EL (cell line): ENCODE data around the gene MRPL22.
"Not testable (repeated sequence)": the region's sequence is repeated elsewhere in the genome, so short reads cannot be mapped to it uniquely, and the experiment has no call there.

Experiments
- DNase-seq: peaks from one replicate; pipeline ENCODE4 v3.0.0-alpha.2; 2016

Gene MRPL22

DNA sequence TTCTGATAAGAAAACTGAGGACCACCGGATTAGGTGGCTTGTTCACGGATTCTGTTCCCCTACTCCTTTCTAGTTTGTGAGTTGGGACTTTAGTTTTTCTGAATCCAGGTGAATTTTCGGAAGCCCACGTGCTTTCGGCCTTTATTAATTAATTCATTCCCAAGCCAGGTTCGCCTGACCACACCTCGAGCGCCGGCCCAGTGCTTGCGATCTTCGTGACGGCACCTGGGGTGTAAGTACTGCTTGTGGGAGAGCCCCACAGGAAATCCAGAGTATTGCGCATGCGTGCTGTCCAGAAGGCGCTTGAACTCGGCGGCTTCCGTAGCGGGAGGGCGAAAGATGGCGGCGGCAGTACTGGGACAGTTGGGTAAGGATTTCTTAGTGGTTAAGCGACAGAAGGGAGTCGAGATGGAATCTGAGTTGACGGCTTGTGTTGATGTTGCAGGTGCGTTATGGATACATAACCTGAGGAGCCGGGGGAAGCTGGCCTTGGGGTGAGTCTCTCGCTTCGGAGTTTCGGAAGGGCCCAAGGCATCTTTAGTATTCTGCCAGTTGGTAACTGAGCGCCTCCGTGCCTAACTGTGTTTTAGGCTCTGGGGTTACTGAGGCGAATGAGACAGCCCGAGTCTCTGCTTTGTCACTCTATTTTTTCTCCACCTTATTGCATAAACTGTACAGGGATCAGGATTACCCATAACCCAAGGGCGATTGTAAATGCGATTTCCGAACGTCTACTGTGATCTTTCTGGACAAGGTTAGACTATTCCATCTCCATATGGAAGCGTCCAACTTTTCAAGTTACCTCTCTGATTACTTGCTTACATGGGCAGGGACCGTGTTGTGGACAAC, at the start of gene MRPL22:
Gene MRPL22, plus strand, starts transcription at position 302 of the 849 bp plus-strand sequence. Its CDS starts 38 bp downstream, at position 340.
- DNase-seq: peak; percentile 91

DNA sequence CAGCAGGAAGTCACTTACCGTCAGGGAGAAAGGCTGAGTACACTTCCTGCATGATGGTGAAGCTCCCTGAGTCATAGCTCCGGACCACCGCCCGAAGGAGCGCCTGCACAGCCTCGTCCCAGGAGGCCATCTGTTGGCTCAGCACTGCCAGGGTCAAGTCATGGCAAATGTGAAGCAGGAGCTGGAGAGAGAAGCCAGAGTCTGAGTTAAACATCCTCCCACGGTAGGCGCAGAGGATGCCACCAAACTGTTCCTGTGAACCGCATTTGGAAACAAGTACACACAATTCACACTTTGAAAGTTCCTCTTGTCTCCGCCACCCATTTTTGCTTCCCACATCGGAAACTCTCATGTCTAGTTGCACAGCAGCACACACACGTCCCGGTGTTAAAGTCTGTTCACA, 48.5 kb upstream of the MRPL22 start:
- no peak for DNase-seq

DNA sequence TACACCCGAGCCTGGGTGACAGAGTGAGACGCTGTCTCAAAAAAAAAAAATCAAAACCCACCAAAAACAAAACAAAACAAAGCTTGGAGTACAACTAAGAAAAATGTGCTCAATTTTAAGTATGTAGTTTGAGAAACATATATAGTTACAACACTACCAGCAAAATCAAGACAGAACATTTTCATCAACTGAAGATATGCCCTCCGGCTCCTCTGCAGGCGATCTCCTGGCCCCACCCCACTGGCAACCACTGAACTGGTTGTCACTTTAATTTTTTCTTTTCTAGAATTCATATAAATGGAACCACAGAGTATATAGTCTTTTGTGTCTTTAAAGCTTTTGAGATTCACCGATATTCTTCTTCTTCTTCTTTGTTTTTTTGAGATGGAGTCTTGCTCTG, 47.5 kb upstream of the MRPL22 start:
- DNase-seq: no peak

DNA sequence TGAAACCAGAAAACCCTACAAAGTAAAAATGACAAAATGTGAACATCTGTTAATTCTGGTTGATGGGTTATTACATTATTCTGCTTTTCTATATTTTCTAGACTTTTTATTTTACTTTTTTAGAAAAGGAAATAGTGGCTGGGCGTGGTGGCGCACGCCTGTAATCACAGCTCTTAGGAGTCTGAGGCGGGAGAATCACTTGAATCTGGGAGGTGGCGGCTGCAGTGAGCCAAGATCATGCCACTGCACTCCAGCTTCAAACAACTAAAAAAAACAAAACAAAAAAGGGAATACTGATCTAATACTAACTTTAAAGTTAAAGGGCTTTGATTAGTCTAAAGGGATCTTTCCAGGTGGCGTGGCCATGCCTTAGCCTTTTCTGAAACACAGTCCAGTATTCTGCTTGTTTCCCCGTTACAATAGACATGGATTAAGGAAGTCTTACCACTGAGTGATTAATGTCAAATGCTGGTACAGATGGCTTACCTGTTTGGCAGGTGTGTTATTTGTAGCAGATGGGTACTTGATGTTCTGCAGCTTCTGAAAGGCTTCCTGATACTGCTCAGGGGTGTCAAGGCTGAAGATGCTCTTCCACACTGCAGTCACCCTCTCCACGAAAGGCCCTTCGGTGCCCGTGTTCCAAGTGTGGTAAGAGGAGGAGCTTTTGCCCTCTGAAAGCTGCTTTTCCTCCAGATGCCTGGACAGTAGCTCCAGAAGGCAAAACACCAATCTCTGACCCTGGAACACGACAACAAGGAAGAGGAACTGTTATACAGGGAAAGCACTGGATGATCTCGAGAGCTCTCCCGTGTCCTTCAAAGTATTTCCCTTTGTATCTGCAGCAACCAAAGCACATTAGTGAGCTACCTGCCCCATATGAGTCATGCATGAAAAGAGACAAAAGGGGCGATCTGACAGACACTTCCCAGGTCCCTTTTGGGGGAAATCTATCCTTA, 45.0 kb upstream of the MRPL22 start:
- DNase-seq: no peak

DNA sequence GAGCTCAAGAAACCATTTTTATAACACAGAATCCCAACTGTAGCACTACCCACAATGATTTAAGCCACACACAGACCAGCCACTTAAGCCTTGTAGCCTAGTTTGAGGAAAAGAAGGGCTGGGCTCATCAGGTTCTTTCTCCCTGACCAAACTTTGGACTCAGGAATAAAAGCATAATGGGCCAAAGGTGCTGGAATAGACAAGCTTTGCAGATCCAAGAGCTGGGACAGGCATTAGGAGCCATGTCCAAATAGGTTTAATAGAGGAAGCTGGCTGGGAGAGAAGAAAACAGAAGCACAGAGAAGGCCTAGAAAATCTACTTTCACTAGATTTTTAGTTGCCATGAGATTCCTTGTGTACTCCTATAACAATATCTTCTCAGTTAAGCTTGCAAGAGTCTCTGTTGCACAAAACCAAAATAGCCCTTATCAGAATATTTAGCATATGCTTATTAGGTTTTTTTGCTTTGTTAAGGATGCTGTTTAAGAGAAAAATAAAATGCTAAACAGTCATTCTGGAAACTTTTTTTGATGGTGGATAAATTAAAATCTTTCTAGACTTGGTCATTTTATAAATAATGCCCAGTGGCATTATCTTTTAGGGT, 44.2 kb upstream of the MRPL22 start:
- DNase-seq: no peak

DNA sequence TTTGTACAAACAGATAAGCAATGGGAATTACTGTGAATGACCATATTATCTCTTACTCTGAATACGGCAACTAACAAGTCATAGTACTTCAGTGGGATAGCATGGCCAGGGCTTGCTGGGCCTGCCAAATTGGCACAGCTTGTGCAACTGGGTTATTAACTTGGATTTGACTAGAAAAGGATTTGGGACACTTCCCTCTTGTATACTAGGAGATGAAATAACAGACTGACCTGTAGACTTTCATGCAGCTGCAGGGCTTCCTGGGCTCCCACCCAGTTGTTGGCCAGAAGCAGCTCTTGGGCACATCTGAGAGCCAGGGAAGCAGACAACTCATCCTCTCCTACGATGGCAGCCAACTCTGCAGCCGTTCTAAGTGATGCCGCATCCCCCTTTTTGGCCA, 42.7 kb upstream of the MRPL22 start:
- DNase-seq: no peak

DNA sequence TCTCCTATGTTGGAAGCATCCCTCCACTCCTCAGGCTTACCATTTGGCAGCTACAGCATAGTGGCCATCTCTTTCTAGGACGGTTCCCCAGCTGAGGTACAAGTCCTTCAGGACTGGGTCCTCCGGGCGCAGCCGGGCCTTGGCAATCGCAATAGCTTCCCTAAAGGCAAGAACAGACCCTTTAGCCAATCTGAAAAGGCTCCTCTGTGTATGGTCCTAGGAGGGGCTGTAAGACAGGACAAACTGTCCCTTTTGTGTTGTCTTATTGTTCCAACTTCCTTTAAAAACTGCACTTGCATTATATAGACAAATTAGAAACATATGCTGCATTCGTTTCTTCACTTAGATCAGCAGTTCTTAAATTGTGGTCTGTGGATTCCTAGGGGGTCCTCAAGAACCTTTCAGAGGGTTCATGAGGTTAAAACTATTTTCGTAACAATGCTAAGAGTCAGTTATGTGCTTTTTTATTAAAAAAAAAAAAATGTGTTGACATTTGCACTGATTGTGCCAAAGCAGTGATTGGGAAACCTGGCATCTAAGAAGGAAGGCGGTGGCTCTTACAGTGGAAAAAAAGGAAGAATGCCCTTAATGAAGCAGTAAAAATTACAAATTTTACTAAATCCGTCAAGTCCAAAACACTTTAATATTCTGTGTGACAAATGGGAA, 41.6 kb upstream of the MRPL22 start:
- DNase-seq: no peak

DNA sequence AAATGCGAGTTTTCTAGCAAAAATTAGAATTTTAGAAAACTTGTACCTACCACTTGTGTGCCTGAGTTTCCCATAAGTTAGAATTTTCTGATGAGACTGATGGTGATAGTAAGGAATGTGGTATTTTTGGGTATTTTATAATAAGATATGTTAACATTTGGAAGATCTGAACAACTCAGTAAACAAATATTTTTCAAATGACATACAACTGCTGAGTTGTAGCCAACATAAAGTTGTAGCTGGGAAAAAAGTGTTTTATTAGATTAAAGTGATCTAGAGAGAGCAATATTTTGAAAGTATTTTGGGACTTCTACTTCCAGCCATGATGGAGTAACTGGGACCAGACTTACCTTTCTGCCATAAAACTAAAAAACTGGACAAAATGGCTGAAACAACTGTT, 40.8 kb upstream of the MRPL22 start:
- no peak for DNase-seq

DNA sequence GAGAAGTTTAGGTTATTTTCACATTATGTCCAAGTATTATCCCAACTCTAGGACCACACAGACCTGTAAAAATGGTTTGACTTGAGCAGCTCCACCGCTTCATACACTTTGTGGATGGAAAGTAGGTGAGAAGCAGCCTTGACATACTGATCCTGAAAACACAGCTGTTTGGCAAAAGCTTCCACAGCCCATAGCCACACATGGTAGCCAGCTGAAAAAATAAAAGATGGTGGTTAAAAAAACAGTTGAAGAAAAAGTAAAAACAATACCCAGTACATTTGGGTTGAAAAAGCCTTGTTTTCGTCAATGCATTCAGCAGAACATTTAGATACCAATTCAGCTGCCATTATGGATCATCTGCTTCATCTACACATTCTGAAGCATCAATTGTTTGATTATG, 39.6 kb upstream of the MRPL22 start:
- DNase-seq: no peak

DNA sequence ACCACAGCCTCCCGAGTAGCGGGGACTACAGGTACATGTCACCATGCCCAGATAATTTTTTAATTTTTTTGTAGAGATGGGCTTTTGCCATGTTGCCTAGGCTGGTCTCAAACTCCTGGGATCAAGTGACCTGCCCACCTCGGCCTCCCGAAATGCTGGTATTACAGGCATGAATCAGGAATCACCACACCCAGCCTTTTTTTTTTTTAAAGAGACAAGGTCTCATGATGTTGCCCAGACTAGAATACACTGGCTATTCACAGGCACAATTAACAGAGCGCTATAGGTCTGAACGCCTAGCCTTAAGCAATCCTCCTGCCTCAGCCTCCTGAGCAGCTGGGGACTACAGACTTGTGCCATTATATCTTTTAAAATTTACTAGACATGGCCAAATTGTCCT, 39.0 kb upstream of the MRPL22 start:
- no peak for DNase-seq

DNA sequence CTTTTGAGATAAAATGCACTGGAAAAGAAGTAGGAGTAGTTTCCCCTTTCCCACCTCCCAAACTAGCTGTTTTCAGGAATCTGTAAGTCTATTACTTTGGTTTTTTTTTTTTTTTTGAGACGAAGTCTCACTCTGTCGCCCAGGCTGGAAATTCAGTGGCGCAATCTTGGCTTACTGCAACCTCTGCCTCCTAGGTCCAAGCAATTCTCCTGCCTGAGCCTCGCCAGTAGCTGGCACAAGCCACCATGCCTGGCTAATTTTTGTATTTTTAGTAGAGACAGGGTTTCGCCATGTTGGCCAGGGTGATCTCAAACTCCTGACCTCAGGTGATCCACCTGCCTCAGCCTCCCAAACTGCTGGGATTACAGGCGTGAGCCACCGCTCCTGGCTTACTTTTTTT, 35.3 kb upstream of the MRPL22 start:
- not testable (repeated sequence) for DNase-seq

DNA sequence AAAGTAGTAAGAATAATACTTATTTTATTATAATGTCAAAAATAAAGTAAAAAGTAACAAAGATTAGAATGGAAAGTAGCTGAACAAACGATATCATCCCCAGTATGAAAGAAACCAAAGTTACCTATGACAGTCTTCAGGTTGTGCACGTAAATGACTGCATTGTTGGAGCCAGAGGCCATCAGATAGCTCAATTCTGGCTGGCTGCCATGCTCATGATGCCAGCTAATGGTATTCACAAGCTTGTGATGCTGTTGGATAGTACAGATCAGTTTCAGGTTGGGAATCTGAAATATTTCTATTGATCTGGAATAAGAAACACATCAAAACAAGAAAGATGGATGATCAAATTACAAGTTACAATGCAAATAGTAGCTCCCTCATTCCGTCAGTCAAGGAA, 24.0 kb upstream of the MRPL22 start:
- no peak for DNase-seq

DNA sequence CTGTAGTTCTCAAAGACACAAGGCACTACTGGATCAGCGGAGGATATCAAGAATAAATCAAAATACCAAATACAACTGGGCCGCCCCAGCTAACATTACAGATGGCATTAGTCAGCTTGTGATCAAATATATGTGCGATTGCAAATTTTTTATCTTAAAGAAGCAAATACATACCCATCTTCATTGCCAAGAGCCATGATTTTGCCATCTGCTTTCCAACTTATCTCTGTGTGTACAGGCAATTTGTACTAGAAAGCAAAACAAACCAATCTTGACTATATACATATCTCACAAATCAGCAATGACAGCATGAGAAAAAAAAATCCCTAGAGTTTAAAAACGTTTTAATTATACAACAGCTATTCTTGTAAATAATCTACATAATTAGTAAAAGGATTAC, 23.1 kb upstream of the MRPL22 start:
- no peak for DNase-seq

DNA sequence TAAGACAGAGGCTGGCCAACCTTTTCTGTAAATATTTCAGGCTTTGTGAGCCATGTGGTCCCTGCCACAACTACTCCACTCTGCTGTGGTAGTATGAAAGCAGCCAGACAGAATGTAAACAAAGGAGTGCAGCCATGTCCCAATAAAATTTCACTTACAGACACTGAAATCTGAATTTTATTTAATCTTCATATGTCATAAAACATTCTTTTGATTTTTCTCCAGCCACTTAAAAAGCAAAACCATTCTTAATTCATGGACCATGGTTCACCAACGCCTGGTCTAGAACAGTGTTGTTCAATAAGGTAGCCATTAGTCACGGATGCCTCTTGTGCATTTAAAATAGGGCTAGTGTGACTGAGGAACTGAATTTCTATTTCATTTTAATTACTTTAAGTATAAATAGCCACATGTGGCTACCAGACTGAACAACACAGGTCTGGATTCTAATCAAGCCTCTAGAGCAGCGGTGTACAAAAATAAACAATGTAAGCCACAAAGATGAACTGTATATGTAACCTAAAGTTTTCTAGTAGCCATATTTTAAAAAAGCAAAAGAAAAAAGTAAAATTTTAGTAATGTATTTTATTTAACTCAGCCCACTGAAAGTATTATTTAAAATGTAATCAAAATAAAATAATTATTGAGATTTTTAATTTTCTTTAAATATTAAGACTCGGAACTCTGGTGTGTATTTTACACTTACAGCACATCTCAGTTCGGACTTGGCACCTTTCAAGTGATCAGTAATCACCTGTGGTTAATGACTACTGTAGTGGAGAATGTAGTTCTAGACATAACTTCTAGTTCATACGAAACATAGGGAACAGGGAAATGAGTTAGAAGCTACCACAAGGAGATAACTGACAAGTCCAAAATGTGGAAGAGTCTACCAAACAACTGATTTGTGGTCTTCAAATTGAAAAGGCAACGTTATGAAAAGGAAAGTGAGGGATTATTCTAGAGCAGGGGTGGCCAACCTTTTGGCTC, 17.1 kb upstream of the MRPL22 start:
- DNase-seq: no peak

DNA sequence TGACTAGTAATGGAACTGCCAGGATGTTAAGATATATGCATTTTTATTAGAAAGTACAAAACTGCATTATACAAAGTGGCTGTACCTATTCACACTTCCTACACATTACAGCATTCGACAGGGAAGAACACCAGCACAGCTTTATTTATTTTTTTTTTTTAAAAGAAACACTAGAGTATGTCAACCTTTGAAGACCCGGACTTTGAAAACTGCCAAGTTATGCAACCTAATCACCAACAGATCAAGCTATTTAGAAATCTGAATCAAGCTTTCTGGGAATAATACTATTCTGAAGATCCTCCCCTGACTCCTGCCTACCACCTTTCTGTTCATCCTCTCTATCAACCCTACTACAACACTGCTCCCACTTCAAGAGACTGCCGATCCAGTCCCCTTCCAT, 7.3 kb upstream of the MRPL22 start:
- DNase-seq: no peak

DNA sequence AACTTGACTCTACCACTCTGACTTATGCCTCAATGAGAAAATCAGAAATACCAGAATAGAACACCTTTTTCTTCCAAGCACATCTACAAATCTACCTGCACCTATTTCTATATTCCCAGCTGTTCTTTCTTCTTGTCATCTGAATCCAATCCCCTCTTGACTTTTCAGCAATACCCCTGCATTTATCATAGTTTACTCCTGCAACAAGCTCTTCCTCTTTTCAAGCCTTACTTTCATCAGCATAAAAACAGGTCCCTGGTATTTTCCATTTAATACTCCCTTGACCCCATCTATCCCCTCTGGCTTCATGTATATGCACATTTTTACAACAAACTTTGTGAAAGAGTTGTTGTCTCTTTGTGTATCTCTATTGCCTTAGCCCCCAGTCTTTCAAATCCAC, 6.0 kb upstream of the MRPL22 start:
- DNase-seq: no peak

DNA sequence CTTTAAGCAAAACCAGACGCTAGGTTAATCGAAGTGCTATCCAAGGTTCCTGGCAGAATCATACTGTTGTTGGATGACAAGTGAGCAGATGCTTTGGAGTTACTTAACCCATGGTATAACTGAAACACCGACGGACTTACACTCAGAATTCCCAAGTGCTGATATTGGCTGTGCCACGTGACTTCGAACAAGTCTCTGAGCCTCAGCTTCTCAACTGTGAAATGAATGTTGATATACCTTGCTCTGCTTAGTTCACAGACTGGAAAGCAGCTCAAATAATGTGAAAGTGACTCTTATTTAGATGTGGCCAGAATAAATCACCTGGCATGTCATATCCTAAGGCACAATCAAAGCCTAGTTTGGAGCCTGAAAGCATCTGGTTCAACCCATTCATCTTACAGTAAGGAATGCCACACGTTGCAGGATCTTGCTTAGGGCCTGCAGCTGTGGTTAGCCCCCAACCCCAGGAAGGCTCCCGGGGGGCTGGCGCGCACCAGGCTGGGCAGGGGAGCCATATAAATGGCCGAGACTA, 3.6 kb upstream of the MRPL22 start:
- peak; percentile 5 for DNase-seq

DNA sequence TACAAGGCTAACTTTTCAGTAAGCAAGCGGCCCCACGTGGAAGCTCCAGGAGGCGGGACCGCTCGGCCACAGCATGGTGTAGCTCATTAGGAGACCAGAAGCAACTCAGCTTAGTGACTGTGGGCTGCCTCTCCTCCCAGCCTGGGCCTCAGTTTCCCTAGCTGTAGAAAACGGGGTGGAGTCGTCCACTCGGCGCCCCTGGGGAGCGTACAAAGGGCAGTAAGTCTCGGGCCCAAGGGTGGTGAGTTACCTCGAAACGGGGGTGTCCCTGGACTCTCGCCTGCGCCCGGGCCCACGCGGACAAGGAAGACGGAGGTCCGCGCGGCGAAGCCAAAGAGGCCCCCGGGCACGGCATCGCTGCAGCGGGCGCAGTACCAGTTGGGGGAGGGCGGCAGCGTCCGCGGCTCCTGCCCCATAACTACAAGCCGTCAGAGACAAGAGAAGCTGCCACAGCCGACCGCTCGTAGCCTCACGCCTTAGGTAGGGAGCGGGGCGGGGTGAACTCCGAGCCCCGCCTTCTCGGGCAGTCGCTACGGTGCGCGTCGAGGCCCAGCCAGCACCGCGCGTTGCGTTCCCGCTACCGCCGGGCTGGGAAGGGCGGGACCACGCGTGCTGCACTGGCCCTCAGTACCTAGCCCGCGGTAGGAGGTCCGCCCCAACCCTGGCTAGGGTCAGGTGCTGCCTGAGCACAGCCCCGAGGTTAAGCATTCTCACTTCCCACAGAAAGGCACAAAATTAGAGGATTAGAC, 3.0 kb upstream of the MRPL22 start, which contains the start of gene GEMIN5:
Gene GEMIN5, minus strand, starts transcription at position 494 of the 749 bp plus-strand sequence. Its CDS starts 78 bp downstream, at position 416.
- DNase-seq: peak; percentile 86

DNA sequence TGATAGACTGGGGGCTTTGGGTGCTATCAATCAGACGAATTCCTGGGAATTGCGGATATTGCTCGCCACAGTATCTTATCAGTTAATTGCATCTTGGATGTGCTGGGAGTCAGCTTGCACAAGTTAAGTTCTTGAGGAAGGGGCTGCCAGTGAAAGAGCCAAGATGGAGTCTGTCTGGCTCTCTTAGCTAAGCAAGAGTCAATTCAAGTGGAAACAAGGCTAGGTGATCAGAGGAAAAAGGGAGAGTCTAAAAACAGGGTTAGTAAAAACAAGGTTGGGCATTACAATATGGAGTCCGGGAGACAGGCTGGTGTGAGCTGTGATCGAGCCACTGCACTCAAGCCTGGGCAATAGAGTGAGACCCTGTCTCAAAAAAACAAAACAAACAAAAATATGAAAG, 1.5 kb upstream of the MRPL22 start:
- DNase-seq: not testable (repeated sequence)

DNA sequence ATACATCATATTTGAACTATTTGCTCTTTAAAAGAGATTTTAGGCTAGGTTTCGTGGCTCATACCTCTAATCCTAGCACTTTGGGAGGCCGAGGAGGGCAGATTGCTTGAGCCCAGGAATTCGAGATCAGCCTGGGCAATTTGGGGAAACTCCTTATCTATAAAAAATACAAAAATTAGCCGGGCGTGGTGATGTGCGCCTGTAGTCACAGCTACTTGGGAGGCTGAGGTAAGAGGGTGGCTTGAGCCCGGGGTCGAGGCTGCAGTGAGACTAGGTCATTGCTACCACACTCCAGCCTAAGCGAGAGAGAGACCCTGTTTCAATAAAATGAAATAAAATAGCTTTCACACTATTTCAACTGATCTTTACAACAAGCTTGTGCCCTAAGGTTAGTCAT, 500 bp upstream of the MRPL22 start:
- no peak for DNase-seq
